IPS-NIHi7 (cell line): ENCODE results near the gene XPR1.
A peak's percentile ranks its signal among the peaks of the same experiment; 100 is the strongest.

Experiments used
- DNase-seq: peaks from one replicate; pipeline ENCODE4 v3.0.0; 2012; ENCODE audit warnings: mixed read lengths; ENCODE audit errors: extremely low spot score

Gene XPR1

DNA sequence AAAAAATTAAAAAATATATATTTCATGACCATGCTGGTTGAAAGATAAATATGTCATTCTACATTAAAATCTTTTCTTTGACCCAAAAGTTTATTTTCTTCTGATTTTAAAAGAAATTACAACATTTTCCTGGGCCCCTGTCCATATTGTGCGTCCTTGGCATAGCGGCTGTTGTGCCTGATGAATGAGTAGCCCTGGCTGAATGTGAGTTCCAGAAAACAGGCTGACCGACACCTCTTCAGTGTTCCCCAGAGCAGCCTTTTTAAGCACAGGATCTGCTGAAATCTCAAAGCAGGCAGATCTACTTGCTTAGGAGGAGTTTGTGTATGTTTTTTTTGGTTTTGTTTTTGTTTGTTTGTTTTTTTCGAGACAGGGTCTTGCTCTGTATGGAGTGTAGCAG lies 300.6 kb downstream of the XPR1 start:
- DNase-seq: no peak

DNA sequence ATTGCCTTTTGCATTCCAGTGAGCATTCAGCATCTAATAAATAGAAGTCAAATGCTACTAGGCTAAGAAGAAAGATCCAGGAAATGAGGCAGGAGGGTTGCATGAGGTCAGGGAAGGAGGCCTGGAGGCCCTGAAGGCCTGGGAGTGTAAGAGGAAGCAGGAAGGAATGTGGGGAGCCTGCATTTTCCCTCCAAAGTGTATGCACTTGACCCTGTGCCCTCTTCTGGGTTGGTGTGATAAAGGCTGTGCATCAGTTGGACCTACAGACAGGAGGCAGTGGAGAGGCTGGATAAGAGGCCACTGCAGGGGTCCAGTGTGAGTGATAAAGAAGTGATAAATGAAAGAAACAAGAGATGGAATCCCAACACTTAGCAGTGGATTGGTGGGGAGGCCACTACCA lies 301.3 kb downstream of the XPR1 start:
- DNase-seq: no peak

DNA sequence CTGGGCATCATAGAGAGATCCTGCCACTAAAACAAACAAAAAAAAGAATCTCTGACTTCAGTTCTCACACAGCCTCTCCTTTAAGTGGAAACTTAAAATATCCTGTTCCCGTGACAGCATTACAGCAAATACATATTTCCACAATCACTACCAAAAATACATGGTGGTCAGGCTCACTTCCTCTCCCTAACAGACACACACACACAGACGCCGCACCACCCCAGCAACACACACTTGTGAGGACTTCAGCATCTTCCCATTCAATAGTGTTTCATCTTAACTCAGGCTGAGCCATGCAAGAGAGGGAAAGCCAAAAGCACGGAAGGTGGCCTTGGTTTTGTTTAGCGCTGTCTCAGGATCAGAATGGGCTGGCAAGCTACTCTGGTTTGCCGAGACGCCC lies 302.7 kb downstream of the XPR1 start:
- no peak for DNase-seq

DNA sequence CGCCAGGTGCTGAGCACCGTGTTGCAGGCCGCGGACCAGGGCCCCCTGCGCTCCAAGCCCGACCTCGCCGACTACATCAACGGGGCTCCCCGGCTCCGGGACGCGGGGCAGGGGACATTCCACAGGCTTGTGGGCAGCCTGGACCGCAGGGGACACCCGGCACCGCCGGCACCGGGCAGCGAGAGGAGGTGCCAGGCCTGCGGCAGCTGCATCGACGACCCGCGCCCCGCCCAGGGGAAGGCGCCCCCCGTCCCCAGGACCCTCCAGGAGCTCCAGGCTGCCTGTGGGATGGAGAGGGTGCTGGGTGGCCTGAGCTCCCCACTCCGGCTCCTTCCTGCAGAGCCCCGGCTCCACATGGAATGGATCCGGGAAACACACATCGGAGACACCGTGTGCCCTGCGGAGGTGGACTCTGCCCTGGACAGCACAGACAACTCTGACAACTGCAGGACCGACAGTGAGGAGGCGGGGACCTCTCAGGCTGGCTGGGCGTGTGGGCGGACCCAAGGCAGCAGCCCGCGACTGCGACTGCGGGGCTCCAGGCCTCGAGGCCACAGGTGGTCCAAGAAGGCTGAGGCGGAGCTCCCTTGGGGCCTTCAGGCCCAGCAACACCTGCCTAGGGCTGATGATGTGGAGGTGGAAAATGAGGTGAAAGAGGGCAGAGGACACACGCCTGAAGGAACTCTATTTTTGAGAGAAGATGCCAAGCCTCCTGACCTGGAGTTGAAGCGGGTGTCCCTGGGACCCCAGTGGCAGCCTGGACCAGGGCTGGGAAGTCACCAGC lies 303.7 kb downstream of the XPR1 start:
- peak; percentile 63 for DNase-seq

DNA sequence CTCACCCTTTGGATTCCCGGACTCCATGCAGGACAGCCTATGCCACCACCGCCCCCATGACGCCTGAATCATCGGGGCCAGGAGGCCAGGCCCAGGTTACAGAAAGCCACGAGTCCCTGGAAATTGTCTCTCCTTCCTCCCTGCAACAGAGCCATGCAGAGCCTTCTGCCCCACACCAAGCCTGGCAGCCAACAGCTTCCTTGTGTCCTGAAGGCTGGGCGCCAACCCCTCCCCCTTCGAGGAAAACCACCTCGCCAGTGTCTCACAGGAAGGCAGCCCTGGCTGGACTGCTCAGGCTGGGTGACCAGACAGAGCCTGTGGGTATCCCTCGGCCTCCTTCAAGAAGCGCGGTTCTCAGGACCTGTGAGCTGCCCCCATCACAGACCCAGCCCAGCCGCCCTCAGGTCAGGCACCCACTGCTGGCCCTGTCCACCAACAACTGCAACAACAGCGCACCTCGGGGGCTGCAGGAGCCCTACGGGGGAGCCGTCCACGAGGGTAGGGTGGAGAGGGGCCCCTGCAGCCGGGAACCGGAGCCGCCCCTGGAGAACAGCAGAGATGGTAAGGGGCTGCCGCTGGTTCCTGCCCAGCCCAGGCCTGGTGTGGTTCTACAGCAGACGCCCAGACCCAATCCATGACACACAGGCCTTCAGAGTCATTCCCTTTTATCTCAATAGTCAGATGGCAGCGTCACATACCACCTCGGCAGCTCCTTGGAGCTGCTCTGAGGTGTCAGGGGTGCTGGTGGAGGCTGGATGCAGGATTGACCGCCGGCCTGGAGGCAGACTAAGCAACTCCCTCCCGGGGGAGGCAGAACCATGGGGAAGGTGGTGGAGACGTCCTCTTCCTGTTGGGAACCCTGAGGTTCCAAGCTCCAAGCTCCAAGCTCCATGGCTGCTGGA lies 304.5 kb downstream of the XPR1 start:
- DNase-seq: no peak

DNA sequence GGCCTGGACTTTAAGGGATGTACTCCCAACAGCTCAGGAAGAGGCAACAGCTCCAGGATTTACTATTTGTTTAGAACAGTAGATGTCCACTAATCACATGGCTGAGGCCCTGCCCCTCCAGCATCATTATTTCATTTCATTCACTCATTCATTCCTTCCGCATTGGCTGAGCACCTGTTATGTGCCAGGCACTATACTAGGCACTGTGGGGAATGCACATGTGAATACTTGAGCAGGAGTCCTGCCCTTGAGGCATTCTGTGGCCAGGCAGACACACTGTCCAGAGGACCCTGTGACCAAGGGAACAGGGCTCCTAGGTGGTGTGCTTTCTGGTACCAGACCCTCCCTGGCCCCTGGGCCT lies 305.2 kb downstream of the XPR1 start:
- DNase-seq: no peak

DNA sequence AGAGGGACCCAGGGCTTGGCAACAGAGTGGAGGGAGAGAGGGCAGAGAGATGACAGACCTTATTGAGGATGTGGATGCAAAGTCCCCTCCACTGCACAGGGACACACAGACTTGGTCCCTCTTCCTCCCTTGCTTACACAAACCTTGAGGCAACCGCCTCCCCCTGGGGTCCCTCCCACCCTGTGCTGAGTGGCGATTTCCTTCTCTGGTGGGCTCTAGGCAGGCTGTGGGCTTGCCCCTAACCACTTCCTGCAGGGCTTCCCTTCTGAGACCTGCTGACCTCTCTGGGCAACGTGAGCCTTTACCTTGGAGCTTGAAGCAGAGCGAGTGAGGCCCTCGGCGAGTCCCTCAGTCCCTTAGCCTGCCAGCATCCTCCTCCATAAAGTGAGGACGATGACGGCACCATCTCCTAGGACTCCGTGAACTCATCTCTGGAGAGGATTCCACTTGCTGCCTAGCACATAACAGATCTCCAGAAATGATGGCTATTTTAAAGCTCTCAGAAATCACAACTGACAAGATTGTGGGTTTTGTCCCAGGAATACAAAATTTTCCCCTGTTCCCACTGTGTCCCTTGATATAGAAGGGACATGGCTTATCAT lies 305.9 kb downstream of the XPR1 start:
- no peak for DNase-seq

DNA sequence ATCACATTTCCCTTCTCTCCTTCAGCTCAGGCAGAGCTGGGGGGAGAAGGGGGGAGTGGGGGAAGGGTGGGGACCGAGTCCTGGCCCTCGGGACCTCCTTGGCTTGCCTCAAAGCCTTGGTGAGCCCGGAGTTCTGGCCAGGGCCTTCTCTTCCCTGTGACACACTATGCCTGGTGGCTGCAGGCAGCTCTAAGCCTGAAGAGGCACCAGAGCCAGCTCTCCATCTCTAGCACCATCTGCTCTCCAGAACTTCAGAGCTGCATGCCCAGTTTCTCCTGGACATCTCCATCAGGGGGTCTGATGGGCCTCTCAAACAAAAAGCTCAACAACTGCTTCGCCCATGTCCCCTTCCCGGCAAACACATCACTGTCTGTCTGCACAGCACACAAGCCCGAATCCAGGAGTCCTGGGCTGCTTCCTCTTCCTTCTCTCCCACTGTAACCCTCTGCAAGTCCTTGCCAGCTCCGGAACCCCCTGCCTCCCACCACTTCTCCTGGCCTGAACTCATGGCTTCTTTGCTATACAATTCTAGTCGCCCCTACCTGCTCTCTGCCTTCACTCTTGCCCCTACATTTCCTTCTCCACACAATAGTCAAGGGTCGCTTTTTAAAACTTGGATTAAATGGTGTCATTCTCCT lies 307.4 kb downstream of the XPR1 start:
- DNase-seq: no peak

DNA sequence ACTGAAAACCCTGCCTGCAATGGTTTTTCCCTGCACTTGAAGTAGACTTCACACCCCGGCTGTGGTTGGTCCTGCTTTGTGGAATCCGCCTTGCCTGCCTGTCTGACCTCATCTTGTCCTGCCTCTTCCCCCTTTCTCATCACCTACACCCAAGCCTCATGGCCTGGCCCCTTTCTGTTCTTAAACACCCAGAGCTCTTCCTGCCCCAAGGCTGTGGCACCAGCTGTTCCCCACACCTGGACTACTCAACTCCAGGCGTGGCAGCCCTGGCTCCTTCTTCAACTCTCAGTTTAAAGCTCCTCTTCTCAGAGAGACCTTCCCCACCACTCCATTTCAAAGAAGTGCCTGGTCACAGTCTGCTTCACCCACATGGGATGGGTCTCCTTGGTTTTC lies 307.9 kb downstream of the XPR1 start:
- no peak for DNase-seq
